Mucosa of stomach (tissue), 1 donor: ENCODE data around the gene NUDT19.

Experiments used
- H3K27me3 ChIP-seq: one replicate; pipeline ENCODE4 v1.7.0; 2013; ENCODE audit warnings: mild to moderate bottlenecking, low read length; ENCODE audit not compliant: control insufficient read depth, insufficient read depth
- H3K36me3 ChIP-seq: one replicate; pipeline ENCODE4 v1.7.0; 2013; ENCODE audit warnings: low read length; ENCODE audit not compliant: control insufficient read depth, insufficient read depth
- H3K4me1 ChIP-seq: one replicate; pipeline ENCODE4 v1.7.0; 2013; ENCODE audit warnings: mild to moderate bottlenecking, low read length; ENCODE audit not compliant: control insufficient read depth, insufficient read depth
- H3K4me3 ChIP-seq: one replicate; pipeline ENCODE4 v1.7.0; 2013; ENCODE audit warnings: low read length
- H3K9ac ChIP-seq: one replicate; pipeline ENCODE4 v1.7.0; 2013; ENCODE audit warnings: mild to moderate bottlenecking, low read length, moderate library complexity
- H3K9me3 ChIP-seq: one replicate; pipeline ENCODE4 v1.7.0; 2013; ENCODE audit warnings: mild to moderate bottlenecking, low read length, moderate library complexity; ENCODE audit not compliant: control insufficient read depth
- donor health status: Pancreatic carcinoma.

NUDT19 gene

DNA sequence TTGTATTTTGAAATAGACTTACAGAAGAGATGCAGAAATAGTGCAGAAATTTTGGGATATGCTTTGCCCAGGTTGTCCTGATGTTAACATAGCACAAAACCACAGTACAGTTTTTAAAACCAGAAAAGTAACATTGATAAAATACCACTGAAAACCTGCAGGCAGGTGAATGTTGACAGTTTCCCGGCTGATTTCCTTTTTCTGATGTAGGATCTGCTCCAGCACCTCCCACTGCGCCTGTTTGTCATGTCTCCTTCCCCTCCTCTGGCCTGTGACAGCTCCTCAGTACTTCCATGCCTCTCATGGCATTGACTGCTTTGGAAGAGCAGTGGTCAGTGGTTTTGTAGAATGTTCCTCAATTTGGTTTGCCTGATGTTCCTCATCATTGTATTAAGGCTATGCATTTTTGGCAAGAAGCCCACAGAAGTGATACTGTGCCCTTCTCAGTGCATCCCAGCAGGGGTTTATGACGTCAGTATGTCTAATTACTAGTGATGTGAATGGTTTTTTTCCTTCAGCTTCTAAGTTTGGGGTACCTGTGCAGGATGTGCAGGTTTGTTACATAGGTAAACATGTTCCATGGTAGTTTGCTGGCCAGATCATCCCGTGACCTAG, 58.9 kb downstream of the NUDT19 start:
- H3K4me3 ChIP-seq = no peak overlapping the region
- no peaks in the 10 kb centered on the region for H3K9me3 ChIP-seq
- H3K36me3 ChIP-seq = no peaks in the 10 kb centered on the region
- H3K9ac ChIP-seq = no peak overlapping the region
- H3K27me3 ChIP-seq = no peaks in the 10 kb centered on the region
- H3K4me1 ChIP-seq = no peaks in the 10 kb centered on the region

DNA sequence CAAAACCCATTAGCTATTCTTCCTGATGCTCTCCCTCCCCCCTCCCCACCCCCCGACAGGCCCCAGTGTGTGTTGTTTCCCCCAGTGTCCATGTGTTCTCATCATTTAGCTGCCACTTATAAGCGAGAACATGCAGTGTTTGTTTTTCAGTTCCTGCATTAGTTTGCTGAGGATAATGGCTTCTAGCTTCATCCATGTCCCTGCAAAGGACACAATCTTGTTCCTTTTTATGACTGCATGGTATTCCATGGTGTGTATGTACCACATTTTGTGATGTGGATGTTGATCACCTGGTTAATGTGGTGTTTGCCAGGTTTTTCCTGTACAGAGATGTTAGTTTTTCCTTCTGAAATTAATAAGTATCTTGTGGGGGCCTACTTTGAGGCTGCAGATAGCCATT, 59.4 kb downstream of the NUDT19 start:
- H3K36me3 ChIP-seq = no peaks in the 10 kb centered on the region

DNA sequence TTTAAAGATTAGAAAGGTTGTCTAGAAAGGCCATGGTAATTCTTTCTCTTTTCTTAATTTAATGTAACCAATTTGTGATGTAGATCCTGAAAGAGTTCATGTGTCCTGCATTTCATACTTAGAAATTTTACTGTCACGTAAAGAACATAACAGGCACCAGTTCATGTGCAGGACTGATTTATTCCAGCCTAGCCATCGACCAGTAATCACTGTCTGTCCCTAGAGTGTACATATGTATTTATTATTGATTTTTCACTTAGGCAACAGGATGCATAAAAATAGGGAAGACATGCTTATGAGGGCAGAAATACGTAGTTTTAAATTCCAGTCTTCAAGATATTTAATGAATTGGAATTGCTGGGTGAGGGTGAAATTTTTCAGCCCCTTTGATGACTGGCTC, 65.6 kb downstream of the NUDT19 start:
- Histone ChIP-seq H3K4me3 (no peak overlapping the region), H3K36me3 (no peaks in the 10 kb centered on the region), H3K9me3 (no peaks in the 10 kb centered on the region), H3K4me1 (no peaks in the 10 kb centered on the region), H3K9ac (no peak overlapping the region), H3K27me3 (no peaks in the 10 kb centered on the region)

More for the DNA sequence above, 59.4 kb downstream of the NUDT19 start:
- no peak overlapping the region for H3K4me3 ChIP-seq
- no peaks in the 10 kb centered on the region for H3K9me3 ChIP-seq
- no peak overlapping the region for H3K9ac ChIP-seq
- no peaks in the 10 kb centered on the region for H3K4me1 ChIP-seq
- no peaks in the 10 kb centered on the region for H3K27me3 ChIP-seq
